ACHN (cell line): ENCODE data around the gene HLA-DOB.
A peak's percentile ranks its signal among the peaks of the same experiment; 100 is the strongest.

ENCODE experiments used
- DNase-seq: peaks from one replicate; pipeline ENCODE4 v3.0.0-alpha.2; 2015
- in situ Hi-C: cut with HindIII; loops from 2 replicates; pipeline ENCODE4 v1.10.0; 2017; ENCODE audit warnings: low sequenced_read_pairs, low pct_ligation_motif_present, low pct_unique_long_range_greater_than_20kb

HLA-DOB gene

GRCh38 chr6:32816746-32817204, at the start of gene HLA-DOB:
HLA-DOB (minus strand) TSS chr6:32817002; CDS start chr6:32816951, 51 bp downstream.
- in situ Hi-C loops = no loop called here
- peak; percentile 37 for DNase-seq

GRCh38 chr6:32865724-32866443, 49.1 kb upstream of the HLA-DOB start:
- in situ Hi-C loops = no loop called here

GRCh38 chr6:32862725-32863124, 45.9 kb upstream of the HLA-DOB start:
- in situ Hi-C loops = no loop called here
- no peak for DNase-seq

More at GRCh38 chr6:32865724-32866443, 49.1 kb upstream of the HLA-DOB start:
- no peak for DNase-seq

GRCh38 chr6:32860674-32861073, 43.9 kb upstream of the HLA-DOB start:
- in situ Hi-C loops = no loop called here
- no peak for DNase-seq

GRCh38 chr6:32858194-32858593, 41.4 kb upstream of the HLA-DOB start:
- no peak for DNase-seq
- in situ Hi-C loops = no loop called here

- in situ Hi-C loops = no loop called here
Measured at GRCh38 chr6:32857156-32857891, 40.5 kb upstream of the HLA-DOB start.

GRCh38 chr6:32855467-32856174, 38.8 kb upstream of the HLA-DOB start:
- in situ Hi-C loops = no loop called here
- DNase-seq = no peak

More at GRCh38 chr6:32857156-32857891, 40.5 kb upstream of the HLA-DOB start:
- no peak for DNase-seq

- in situ Hi-C loops = no loop called here
- DNase-seq = peak; percentile 53
Measured at GRCh38 chr6:32854376-32855178, 37.8 kb upstream of the HLA-DOB start.

GRCh38 chr6:32853541-32854375, 37.0 kb upstream of the HLA-DOB start, which contains the start of the genes PSMB9 and TAP1:
PSMB9 (plus strand) TSS chr6:32854192; CDS start chr6:32854230, 38 bp downstream.
TAP1 (minus strand) TSS chr6:32853704; CDS start chr6:32853636, 68 bp downstream.
- DNase-seq = peak; percentile 91
- in situ Hi-C loops = no loop called here

GRCh38 chr6:32852844-32853540, 36.2 kb upstream of the HLA-DOB start:
- DNase-seq = peak; percentile 36
- in situ Hi-C loops = no loop called here

GRCh38 chr6:32852018-32852843, 35.4 kb upstream of the HLA-DOB start:
- in situ Hi-C loops = no loop called here
- DNase-seq = no peak

- in situ Hi-C loops = no loop called here
- no peak for DNase-seq
Measured at GRCh38 chr6:32851025-32851424, 34.2 kb upstream of the HLA-DOB start.

GRCh38 chr6:32849126-32849525, 32.3 kb upstream of the HLA-DOB start:
- DNase-seq = no peak
- in situ Hi-C loops = no loop called here

GRCh38 chr6:32847795-32848194, 31.0 kb upstream of the HLA-DOB start:
- no peak for DNase-seq
- in situ Hi-C loops = no loop called here

GRCh38 chr6:32847004-32847403, 30.2 kb upstream of the HLA-DOB start:
- DNase-seq = no peak
- in situ Hi-C loops = no loop called here

- in situ Hi-C loops = no loop called here
- DNase-seq = no peak
Measured at GRCh38 chr6:32845384-32845884, 28.6 kb upstream of the HLA-DOB start.
